Testis (tissue), 3 donors: ENCODE data around the gene NDUFS3. TPM values are rescaled to one million over a fixed set of nuclear protein-coding genes. Genes with fewer than 3 reads are reported as not detected.
"Not testable (repeated sequence)": the region's sequence is repeated elsewhere in the genome, so short reads cannot be mapped to it uniquely, and the experiment has no call there.

Experiments
- DNase-seq: peaks from one replicate; pipeline ENCODE4 v3.0.0-alpha.2; 2019
- H3K27ac ChIP-seq, 2 donors: fragments of 200-600 bp; sonication (generic); one replicate each; pipeline ENCODE4 v1.5.1; 2019
- H3K27me3 ChIP-seq: fragments of 200-600 bp; sonication (generic); one replicate; pipeline ENCODE4 v1.5.1; 2019
- H3K36me3 ChIP-seq: fragments of 200-600 bp; sonication (generic); one replicate; pipeline ENCODE4 v1.5.1; 2017; ENCODE audit warnings: low read depth; ENCODE audit errors: missing control alignments
- H3K4me1 ChIP-seq: fragments of 200-600 bp; sonication (generic); one replicate; pipeline ENCODE4 v1.5.1; 2019
- H3K4me3 ChIP-seq, 2 donors: fragments of 200-600 bp; sonication (generic); one replicate each; pipeline ENCODE4 v1.5.1; 2017 to 2019
- H3K9me3 ChIP-seq: fragments of 200-600 bp; sonication (generic); one replicate; pipeline ENCODE4 v1.5.1; 2017
- POLR2A ChIP-seq: fragments of 450-650 bp; IDR thresholded peaks from one replicate; pipeline ENCODE4 v1.6.1; 2017; ENCODE audit warnings: antibody characterized with exemption, mild to moderate bottlenecking, moderate library complexity
- whole genome bisulfite sequencing, 2 donors: methylation state at CpG; one replicate each; pipeline ENCODE4 v1.1.5; 2018; 5-methylcytosine and 5-hydroxymethylcytosine counted together
- intact Hi-C: fragments of 100-400 bp; cut with DNase I; formaldehyde crosslinking; loops from one replicate; pipeline ENCODE4 v1.15.1; 2023; ENCODE audit warnings: low total_unique reads
- polyA plus RNA-seq: library from polyadenylated mRNA; stranded (reverse); fragments of 350-450 nt; fragmentation: Illumina TruSeq; extraction: RNeasy Lipid Tissue Mini Kit (QIAGEN cat#74804); gene quantifications from one replicate; pipeline ENCODE4 v1.2.3, GENCODE V29; 2014; ENCODE audit warnings: low read depth, low replicate concordance; ENCODE audit not compliant: insufficient read depth
- total RNA-seq, 2 donors: library from RNA; depleted of rRNA; stranded (reverse); fragments of >200 nt; gene quantifications; one replicate each; pipeline ENCODE4 v1.2.3, GENCODE V29; 2016
- TF ChIP-seq, protein P1 (sequence below), 3 experiments: fragments of 450-650 bp in 2 of 3; fragments of 200-600 bp in 1 of 3; sonication (generic) in 1 of 3; IDR thresholded peaks; one replicate each; pipeline ENCODE4 v1.5.1; 2016 to 2019; ENCODE audit warnings: antibody characterized with exemption in 3 of 3, mild to moderate bottlenecking in 2 of 3, moderate library complexity in 1 of 3

NDUFS3 gene
- total and polyA plus RNA-seq, 3 donors from 2014 or later, result 69.8 to 121 (median 88.5) TPM

DNA sequence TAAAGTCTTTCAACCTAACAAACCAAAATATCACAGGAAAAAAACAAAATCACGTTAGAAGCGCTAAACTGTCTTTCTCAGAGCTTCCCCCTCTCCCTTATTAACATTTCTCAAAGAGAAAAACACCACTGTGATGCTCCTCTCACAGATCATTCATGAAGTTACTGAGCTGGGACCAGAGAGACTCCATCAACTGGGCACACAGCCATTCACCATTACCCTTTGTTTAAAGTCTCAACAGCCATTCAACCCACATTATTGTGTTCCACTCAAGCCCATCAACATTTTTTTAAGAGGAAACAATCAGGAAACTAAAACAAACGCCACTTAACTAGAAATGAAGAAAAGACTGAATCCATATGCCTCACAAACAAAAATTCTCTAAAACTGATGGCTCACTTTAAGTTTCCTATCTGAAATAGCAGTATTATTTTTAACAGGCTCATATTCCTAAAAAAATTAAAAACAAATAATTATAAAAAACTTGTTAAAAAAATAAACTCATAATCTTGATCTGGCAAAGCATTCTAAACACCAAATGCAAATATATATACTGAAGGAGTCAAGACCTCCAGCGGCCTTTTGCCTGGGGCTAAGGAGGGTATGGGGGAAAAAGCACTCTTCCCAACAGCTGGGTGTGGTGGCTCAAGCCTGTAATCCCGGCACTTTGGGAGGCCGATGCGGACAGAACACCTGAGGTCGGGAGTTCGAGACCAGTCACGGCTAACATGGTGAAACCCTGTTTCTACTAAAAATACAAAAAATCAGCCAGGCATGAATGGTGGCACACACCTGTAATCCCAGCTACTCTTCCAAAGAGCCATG lies 39.9 kb upstream of the NDUFS3 start:
- Histone ChIP-seq H3K36me3 (no peaks in the 10 kb centered on the region), H3K27ac (no peak overlapping the region), H3K27me3 (no peaks in the 10 kb centered on the region), H3K4me3 (no peak overlapping the region), H3K9me3 (no peaks in the 10 kb centered on the region), H3K4me1 (peaks cover 15% of the 10 kb centered on the region)
- no peak for TF ChIP-seq POLR2A
- TF ChIP-seq, protein P1, sequence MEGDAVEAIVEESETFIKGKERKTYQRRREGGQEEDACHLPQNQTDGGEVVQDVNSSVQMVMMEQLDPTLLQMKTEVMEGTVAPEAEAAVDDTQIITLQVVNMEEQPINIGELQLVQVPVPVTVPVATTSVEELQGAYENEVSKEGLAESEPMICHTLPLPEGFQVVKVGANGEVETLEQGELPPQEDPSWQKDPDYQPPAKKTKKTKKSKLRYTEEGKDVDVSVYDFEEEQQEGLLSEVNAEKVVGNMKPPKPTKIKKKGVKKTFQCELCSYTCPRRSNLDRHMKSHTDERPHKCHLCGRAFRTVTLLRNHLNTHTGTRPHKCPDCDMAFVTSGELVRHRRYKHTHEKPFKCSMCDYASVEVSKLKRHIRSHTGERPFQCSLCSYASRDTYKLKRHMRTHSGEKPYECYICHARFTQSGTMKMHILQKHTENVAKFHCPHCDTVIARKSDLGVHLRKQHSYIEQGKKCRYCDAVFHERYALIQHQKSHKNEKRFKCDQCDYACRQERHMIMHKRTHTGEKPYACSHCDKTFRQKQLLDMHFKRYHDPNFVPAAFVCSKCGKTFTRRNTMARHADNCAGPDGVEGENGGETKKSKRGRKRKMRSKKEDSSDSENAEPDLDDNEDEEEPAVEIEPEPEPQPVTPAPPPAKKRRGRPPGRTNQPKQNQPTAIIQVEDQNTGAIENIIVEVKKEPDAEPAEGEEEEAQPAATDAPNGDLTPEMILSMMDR (IDR thresholded peaks at IDR 0.05), result no peak
- intact Hi-C loops, result no loop called here
- 82 to 83% methylated on average over 10 of the region's 10 CpGs for WGBS, 2 donors
- no peak for DNase-seq

DNA sequence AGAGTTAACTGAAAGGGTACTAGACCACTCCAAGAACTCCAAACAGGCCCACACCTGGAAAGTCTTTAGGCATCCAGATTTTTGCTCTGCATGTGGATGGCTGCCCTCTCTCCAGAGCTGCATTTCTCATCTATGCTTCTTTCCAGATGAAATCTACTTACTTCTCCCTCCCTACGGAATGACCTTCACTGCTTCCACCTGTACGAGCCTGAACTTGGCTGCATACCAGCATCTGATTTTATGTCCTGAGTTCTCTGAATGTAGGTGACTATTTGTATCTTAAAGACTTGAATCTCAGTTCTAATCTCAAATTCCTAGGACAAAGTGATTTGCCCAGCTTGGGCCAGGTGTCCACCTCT lies 39.2 kb upstream of the NDUFS3 start:
- no peak overlapping the region for H3K27ac ChIP-seq
- WGBS, 2 donors, result 44 to 51% methylated on average over 2 of the region's 2 CpGs
- H3K4me1 ChIP-seq, result peaks cover 15% of the 10 kb centered on the region

DNA sequence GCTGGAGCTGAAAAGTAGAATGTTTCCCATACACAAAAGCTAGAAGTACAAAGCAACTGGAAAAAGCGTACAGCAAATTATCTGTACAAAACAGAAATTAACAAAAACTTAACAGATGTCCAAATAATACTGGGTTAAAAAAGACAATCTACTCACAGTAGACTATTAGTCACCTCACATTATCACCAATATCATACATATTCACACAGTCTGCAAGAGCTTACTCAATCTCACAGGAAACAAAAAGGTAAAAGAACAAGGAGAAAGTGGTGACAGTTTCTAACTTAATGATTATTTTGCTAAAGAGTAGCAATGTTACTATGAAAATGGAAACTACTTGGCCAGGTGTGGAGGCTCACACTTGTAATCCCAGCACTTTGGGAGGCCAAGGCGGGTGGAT lies 37.8 kb upstream of the NDUFS3 start:
- intact Hi-C loops, result no loop called here

More for the DNA sequence above, 39.2 kb upstream of the NDUFS3 start:
- no peaks in the 10 kb centered on the region for H3K36me3 ChIP-seq
- TF ChIP-seq, protein P1 (IDR thresholded peaks at IDR 0.05), result no peak
- TF ChIP-seq POLR2A, result no peak
- no peaks in the 10 kb centered on the region for H3K27me3 ChIP-seq
- no peak for DNase-seq
- no peak overlapping the region for H3K4me3 ChIP-seq
- no peaks in the 10 kb centered on the region for H3K9me3 ChIP-seq
- intact Hi-C loops, result no loop called here

DNA sequence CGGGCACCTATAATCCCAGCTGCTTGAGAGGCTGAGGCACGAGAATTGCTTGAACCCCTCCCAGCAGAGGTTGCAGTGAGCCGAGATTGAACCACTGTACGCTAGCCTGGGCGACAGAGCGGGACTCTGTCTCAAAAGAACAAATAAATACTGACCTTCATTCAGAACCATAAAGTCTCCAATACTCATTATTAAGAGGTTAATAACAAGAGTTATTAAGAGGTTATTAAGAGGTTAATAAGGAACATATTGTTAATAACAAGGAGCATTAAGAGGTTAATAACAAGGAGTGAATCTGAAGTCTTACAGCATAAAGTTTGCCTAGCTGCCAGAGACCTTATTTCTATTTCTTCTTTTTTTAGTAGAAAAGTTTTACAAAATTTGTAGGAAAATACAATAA lies 33.6 kb upstream of the NDUFS3 start:
- H3K4me1 ChIP-seq, result peaks cover 2% of the 10 kb centered on the region
- intact Hi-C loops, result no loop called here
- 94 to 97% methylated on average over 6 of the region's 6 CpGs for whole genome bisulfite sequencing, 2 donors

More for the DNA sequence above, 37.8 kb upstream of the NDUFS3 start:
- Histone ChIP-seq H3K9me3 (no peaks in the 10 kb centered on the region), H3K4me3 (no peak overlapping the region), H3K27me3 (no peaks in the 10 kb centered on the region), H3K36me3 (no peaks in the 10 kb centered on the region), H3K27ac (no peak overlapping the region), H3K4me1 (peaks cover 15% of the 10 kb centered on the region)
- WGBS, 2 donors, result 84 to 90% methylated on average over 2 of the region's 2 CpGs
- no peak for DNase-seq
- TF ChIP-seq, protein P1 (IDR thresholded peaks at IDR 0.05), result no peak
- TF ChIP-seq POLR2A, result no peak

DNA sequence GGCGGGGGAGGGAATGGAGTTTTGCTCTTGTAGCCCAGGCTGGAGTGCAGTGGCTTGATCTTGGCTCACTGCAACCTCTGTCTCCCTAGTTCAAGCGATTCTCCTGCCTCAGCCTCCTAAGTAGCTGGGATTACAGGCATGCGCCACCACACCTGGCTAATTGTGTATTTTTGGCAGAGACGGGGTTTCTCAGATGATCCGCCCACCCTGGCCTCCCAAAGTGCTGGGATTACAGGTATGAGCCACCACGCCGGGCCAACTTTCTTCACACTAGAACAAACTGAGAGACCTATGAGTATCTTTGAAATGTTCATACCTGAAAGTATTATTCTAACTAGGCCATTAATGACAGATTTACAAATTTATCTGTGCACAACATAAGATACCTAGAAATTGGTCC lies 32.6 kb upstream of the NDUFS3 start:
- H3K27me3 ChIP-seq, H3K27ac ChIP-seq, H3K4me3 ChIP-seq, H3K4me1 ChIP-seq, DNase-seq, H3K36me3 ChIP-seq, H3K9me3 ChIP-seq, intact Hi-C loops: not testable (repeated sequence)
- 81 to 85% methylated on average over 7 of the region's 7 CpGs for WGBS, 2 donors

More for the DNA sequence above, 33.6 kb upstream of the NDUFS3 start:
- H3K4me3 ChIP-seq, result no peak overlapping the region
- no peaks in the 10 kb centered on the region for H3K27me3 ChIP-seq
- H3K9me3 ChIP-seq, result no peaks in the 10 kb centered on the region
- no peaks in the 10 kb centered on the region for H3K36me3 ChIP-seq
- no peak for DNase-seq
- TF ChIP-seq POLR2A, result no peak
- TF ChIP-seq, protein P1 (IDR thresholded peaks at IDR 0.05), result no peak
- H3K27ac ChIP-seq, result no peak overlapping the region
